Stimulated activated CD8-positive, alpha-beta memory T cell treated with anti-CD3 and anti-CD28 coated beads, Interleukin-15, amount 100 ng/mL, for 4 hours (primary cell): ENCODE measurements around the gene UGT1A4.
"Not testable (repeated sequence)": the region's sequence is repeated elsewhere in the genome, so short reads cannot be mapped to it uniquely, and the experiment has no call there.

Experiments
- DNase-seq, 2 donors: peaks; one replicate each; pipeline ENCODE4 v3.0.0-alpha.2; 2020; ENCODE audit warnings: low read depth in 2 of 2

UGT1A4 gene

DNA sequence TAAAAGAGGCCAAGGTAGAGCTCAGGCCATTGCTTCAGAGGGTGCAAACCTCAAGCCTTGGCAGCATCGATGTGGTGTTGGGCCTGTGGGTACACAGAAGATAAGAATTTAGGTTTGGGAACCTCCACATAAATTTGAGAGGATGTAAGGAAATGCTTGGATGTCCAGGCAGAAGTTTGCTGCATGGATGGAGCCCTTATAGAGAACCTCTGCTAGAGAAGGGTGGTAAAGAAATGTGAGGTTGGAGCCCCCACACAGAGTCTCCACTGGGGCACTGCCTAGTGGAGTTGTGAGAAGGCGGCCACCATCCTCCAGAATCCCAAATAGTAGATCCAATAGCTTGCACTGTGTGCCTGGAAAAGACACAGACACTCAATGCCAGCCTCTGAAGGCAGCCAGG, 32.2 kb downstream of the UGT1A4 start:
- not testable (repeated sequence) for DNase-seq

- not testable (repeated sequence) for DNase-seq
Observed at GRCh38 chr2:233751212-233752009, 32.9 kb downstream of the UGT1A4 start.

DNA sequence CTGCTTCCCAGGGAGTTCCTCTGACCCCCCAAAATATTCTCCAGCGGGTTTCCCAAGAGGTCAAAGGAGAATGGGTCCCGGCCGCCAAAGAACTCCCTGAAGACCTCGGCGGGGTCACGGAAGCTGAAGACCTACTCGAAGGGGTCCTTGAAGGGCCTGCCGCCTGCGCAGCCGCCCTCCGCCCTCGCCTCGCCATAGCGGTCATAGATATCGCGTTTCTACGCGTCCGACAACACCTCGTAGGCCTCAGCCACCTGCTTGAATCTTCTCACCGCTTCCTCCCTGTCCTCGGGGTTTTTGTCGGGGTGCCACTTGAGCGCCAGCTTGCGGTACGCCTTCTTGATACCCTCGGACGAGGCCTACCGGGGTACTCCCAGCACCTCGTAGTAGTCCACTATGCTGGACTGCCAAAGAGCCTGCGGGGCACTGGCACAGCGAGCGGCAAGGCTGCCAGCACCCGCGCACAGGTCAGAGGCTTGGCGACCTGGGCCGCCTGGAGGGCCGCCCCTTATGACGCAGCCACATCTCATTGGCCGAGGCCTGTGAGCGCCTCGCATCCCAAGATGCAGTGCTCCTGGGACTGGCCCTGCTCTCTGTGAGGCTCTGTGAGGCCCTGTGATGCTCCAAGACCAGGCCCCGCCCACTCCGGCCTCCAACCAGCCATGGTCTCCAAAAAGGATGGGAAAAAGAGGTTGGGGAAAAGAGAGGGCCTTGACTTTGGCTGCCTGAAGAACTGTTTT, 36.5 kb downstream of the UGT1A4 start:
- DNase-seq, result no peak

DNA sequence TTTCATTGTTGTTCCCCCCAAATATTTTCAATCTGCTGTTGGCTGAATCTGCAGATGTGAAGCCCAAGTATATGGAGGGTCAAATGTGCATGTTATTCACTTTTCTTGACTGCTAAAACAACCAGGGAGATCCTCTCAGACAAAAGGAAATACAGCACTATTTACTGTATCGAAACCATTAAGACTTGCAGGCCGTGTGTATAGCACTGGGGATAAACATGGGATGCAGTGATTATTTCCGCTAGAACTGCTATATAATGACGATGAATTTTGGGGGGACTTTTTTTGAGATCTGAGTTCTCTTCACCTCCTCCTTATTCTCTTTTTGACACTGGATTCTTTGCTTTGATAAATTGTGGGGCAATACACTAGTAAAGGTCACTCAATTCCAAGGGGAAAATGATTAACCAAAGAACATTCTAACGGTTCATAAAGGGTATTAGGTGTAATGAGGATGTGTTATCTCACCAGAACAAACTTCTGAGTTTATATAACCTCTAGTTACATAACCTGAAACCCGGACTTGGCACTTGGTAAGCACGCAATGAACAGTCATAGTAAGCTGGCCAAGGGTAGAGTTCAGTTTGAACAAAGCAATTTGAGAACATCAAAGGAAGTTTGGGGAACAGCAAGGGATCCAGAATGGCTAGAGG, 38.0 kb downstream of the UGT1A4 start:
- no peak for DNase-seq

GRCh38 chr2:233758141-233758540, 39.6 kb downstream of the UGT1A4 start:
- DNase-seq, result no peak

GRCh38 chr2:233758849-233759248, 40.3 kb downstream of the UGT1A4 start:
- no peak for DNase-seq

GRCh38 chr2:233760043-233760442, 41.5 kb downstream of the UGT1A4 start, which contains the start of gene UGT1A1:
TSS of gene UGT1A1 (plus strand) at chr2:233760270. CDS start at chr2:233760288, 18 bp downstream.
- no peak for DNase-seq

GRCh38 chr2:233761040-233761769, 42.7 kb downstream of the UGT1A4 start:
- no peak for DNase-seq

DNA sequence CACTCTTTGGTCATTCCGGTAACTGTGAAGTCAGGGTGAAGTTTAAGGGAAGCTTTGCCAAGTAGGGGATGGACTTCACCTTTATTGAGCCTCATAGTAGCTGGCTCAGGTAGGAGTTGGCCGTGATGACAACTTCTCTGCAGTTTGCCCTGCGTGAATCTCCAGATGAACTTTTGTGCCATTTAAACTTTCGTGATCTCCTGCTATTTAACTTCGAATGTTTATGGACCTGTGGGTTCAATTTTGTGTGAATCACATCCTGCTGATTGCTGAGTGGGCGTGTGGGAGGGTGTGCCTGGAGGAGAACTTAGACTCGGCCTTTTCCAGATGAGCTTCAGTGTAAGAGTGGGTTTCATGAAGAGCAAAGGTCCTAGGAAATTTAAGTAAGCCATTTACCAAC, 45.7 kb downstream of the UGT1A4 start:
- no peak for DNase-seq

DNA sequence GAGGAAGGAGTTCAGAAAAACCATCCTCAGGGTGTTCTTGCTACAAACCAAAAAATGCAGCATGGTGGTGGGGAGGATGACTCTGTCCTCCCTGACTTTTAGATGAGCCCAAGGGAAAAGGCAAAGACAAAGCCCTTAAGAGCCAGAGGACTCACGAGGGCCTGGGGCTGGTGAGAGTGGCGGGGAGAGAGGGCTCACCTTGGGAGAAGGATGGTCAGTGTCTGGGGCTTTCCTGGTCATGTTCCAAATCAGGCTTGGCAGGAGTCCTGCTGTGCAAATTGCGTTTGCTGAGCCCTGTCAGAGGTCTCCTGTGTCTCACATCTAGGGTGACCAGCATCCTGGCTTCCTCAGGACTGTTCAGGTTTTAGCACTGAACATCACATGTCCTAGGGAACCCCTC, 46.2 kb downstream of the UGT1A4 start:
- no peak for DNase-seq

GRCh38 chr2:233766416-233766815, 47.9 kb downstream of the UGT1A4 start:
- DNase-seq, result no peak

DNA sequence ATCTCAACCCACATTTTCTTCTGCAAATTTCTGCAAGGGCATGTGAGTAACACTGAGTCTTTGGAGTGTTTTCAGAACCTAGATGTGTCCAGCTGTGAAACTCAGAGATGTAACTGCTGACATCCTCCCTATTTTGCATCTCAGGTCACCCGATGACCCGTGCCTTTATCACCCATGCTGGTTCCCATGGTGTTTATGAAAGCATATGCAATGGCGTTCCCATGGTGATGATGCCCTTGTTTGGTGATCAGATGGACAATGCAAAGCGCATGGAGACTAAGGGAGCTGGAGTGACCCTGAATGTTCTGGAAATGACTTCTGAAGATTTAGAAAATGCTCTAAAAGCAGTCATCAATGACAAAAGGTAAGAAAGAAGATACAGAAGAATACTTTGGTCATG, 49.5 kb downstream of the UGT1A4 start:
- DNase-seq, result no peak

- no peak for DNase-seq
Observed at GRCh38 chr2:233769260-233769659, 50.7 kb downstream of the UGT1A4 start.

DNA sequence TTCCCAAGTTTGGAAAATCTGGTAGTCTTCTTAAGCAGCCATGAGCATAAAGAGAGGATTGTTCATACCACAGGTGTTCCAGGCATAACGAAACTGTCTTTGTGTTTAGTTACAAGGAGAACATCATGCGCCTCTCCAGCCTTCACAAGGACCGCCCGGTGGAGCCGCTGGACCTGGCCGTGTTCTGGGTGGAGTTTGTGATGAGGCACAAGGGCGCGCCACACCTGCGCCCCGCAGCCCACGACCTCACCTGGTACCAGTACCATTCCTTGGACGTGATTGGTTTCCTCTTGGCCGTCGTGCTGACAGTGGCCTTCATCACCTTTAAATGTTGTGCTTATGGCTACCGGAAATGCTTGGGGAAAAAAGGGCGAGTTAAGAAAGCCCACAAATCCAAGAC, 53.6 kb downstream of the UGT1A4 start:
- no peak for DNase-seq

GRCh38 chr2:233772583-233772982, 54.0 kb downstream of the UGT1A4 start:
- DNase-seq, result no peak

GRCh38 chr2:233773854-233774253, 55.3 kb downstream of the UGT1A4 start:
- no peak for DNase-seq

DNA sequence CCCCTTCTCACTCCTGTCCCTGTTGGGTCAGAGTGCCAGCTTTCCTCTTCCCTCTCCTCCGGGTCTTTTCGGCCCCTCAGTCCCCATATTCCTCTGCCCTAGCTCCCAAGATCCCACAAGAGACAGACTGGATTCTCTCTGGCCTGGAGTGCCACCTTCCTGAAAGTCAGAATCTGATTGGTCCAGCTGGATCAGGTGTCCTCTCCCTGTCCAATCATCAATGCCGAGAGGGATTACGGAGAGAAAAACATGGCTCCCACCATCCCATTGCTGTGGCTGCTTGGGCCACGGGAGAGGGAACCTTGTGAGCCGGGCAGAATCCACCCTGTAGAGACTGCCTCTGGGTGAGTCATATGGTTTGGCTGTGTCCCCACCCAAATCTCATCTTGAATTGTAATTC, 56.9 kb downstream of the UGT1A4 start:
- no peak for DNase-seq

DNA sequence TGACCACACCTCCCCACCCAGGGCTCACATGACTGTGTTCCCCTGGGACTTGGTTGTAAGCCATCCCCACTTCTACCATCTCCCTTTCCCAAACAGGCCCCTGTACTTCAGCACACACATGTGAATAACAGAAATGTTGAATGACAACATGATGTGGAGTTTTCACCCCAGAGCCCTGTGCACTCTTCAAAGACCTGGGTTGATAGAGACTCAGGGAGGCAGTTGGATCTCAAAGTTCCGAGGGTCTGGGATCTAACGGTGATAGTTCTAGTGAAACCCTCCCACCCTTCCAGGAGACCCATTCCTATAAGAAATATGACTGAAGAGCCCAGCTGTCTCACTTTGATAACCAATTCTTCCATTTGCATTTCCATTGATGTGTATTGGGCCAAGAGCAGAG, 59.5 kb downstream of the UGT1A4 start, which contains the start of gene MROH2A:
Gene MROH2A (plus strand): TSS at position 301 of the 400 bp plus-strand sequence. CDS start 1,029 bp downstream, outside the sequence.
- no peak for DNase-seq

DNA sequence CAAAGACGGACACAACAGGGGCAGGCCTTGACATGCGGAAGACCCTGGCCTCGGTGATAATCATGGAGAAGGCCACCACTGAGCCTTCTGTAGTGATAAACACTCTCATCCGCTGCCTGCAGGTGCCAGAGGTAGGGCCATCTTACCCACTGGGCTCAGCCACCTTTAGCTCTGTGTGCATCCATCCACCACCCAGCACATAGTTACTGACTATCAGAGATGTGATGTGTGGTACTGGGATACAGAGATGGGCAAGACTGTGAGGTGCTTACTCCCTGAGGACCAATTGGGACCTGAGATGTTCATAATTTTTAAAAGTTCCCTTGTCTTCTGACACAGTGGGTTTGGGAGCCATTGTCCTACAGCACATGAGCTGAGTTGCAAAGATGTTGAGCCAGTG, 61.2 kb downstream of the UGT1A4 start:
- DNase-seq, result no peak

- DNase-seq, result no peak
Observed at GRCh38 chr2:233780771-233781170, 62.2 kb downstream of the UGT1A4 start.

GRCh38 chr2:233789554-233789953, 71.0 kb downstream of the UGT1A4 start:
- no peak for DNase-seq
